Tibial nerve (tissue), 4 donors: Measurements from ENCODE around the gene ZSCAN2.

Experiments
- EP300 ChIP-seq, 2 donors: sonication (generic); formaldehyde crosslinking; IDR thresholded peaks; one replicate each; pipeline ENCODE4 v1.6.1; 2017; ENCODE audit warnings: antibody characterized with exemption in 2 of 2, mild to moderate bottlenecking in 1 of 2
- TF ChIP-seq, protein P1 (sequence below), 5 experiments: fragments of 200-600 bp in 3 of 5; fragments of 450-650 bp in 2 of 5; sonication (generic) in 3 of 5; IDR thresholded peaks; one replicate each; pipeline ENCODE4 v1.5.1; 2016 to 2019; ENCODE audit warnings: antibody characterized with exemption in 5 of 5, mild to moderate bottlenecking in 3 of 5, moderate library complexity in 2 of 5

DNA sequence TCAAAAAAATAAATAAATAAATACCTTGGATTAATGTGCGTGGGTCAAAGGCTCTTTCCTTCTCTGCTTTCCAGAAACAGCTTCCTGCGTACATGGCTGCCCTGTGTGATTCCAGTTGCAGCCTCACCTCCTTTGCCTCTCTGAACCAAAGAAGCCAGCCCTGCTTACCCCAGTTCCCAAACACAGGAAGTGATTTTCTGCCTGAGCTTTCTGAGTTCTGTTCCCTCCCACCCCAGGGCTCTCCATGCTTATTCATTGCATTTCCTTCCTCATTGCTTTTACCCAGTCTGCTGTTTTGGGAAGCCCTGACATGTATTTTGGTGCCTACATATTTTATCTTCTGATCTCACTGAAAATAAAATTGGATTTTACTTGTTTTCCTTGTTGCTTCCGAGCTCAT lies 15.4 kb downstream of the ZSCAN2 start:
- no peak for TF ChIP-seq EP300 (IDR thresholded peaks at IDR 0.05)
- TF ChIP-seq, protein P1, sequence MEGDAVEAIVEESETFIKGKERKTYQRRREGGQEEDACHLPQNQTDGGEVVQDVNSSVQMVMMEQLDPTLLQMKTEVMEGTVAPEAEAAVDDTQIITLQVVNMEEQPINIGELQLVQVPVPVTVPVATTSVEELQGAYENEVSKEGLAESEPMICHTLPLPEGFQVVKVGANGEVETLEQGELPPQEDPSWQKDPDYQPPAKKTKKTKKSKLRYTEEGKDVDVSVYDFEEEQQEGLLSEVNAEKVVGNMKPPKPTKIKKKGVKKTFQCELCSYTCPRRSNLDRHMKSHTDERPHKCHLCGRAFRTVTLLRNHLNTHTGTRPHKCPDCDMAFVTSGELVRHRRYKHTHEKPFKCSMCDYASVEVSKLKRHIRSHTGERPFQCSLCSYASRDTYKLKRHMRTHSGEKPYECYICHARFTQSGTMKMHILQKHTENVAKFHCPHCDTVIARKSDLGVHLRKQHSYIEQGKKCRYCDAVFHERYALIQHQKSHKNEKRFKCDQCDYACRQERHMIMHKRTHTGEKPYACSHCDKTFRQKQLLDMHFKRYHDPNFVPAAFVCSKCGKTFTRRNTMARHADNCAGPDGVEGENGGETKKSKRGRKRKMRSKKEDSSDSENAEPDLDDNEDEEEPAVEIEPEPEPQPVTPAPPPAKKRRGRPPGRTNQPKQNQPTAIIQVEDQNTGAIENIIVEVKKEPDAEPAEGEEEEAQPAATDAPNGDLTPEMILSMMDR (IDR thresholded peaks at IDR 0.05) = no peak
